ENCODE measurements around the gene ALOXE3. TPM values are rescaled to one million over a fixed set of nuclear protein-coding genes. Genes with fewer than 3 reads are reported as not detected.

ALOXE3 gene
- total RNA-seq, 6 donors from 2014 or later, result not detected

DNA sequence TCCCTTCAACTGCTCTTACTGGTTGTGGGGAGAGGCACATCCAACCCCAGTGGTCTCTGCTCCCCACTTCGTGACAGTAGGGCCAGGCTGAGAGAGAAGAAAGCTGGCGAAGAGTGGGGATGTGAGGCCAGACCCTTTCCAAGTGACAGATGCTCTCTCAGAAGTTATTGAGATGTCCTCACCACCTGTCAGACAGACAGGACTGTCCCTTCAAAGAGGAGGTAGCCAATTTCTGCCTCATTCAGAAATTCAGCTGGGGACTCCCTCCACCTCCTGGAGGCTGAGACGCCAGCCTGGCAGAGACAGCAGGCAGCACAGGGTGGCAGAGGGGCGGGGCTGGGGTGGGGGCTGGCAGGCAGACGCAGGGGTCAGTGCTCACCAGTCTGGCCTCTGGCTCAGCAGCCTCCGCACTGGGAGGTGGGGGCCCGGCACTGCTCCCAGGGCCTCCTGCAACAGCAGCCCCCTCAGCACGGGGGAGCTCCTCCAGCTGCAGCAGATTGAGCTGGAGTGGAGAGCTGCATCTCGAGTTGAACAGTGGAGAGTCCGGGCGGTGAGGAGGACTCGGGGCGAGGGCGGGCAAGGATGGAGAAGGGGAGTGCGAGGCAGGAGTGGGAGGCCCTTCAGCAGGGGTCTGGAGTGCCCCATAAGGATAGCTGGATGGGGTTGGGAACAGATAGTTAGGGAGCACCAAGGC, 24.7 kb upstream of the ALOXE3 start:
- WGBS, 2 donors, result 89 to 91% methylated on average over 12 to 15 of the region's 15 CpGs
- Histone ChIP-seq H3K27me3 (no peaks in the 10 kb centered on the region), H3K27ac (peak overlapping the region in 3 of 4 donors; percentile 23 to 56 (median 54)), H3K4me3 (no peak overlapping the region), H3K9me3 (no peaks in the 10 kb centered on the region), H3K36me3 (peaks cover 74 to 88% (median 87%) of the 10 kb centered on the region in 4 donors), H3K4me1 (peaks cover 14 to 46% (median 28%) of the 10 kb centered on the region in 4 donors)
- peak in 1 of 2 donors; percentile 80 for DNase-seq
- ATAC-seq (ENCODE audit: low FRiP score in 2 of 2), result no peak
- TF ChIP-seq CTCF (IDR thresholded peaks at IDR 0.05), result no peak
- TF ChIP-seq POLR2AphosphoS5 (IDR thresholded peaks at IDR 0.05), result peak in 1 of 2 donors; percentile 9

- Histone ChIP-seq H3K9me3 (no peaks in the 10 kb centered on the region), H3K27ac (peak overlapping the region in 2 of 4 donors; percentile 54 to 56), H3K36me3 (peaks cover 67 to 81% (median 80%) of the 10 kb centered on the region in 4 donors), H3K4me1 (peaks cover 16 to 48% (median 29%) of the 10 kb centered on the region in 4 donors), H3K27me3 (no peaks in the 10 kb centered on the region), H3K4me3 (no peak overlapping the region)
- peak in 1 of 2 donors; percentile 75 for DNase-seq
- 89 to 91% methylated on average over 11 to 23 of the region's 23 CpGs for WGBS, 2 donors
- no peak for ATAC-seq (ENCODE audit: low FRiP score in 2 of 2)
- TF ChIP-seq CTCF (IDR thresholded peaks at IDR 0.05) (no peak), EP300 (IDR thresholded peaks at IDR 0.05) (no peak), POLR2AphosphoS5 (IDR thresholded peaks at IDR 0.05) (no peak), POLR2A (IDR thresholded peaks at IDR 0.05) (no peak)
These were observed 24.0 kb upstream of the ALOXE3 start for GRCh38 chr17:8142158-8142886.

GRCh38 chr17:8141741-8142140, 23.4 kb upstream of the ALOXE3 start:
- Histone ChIP-seq H3K27me3 (no peaks in the 10 kb centered on the region), H3K27ac (no peak overlapping the region)
- DNase-seq, result peak in 1 of 2 donors; percentile 37

GRCh38 chr17:8141045-8141444, 22.7 kb upstream of the ALOXE3 start:
- Histone ChIP-seq H3K9me3 (no peaks in the 10 kb centered on the region), H3K4me3 (no peak overlapping the region), H3K4me1 (peaks cover 16 to 42% (median 27%) of the 10 kb centered on the region in 4 donors), H3K27ac (peak overlapping the region in 2 of 4 donors; percentile 84 to 87), H3K36me3 (peaks cover 54 to 69% (median 67%) of the 10 kb centered on the region in 4 donors), H3K27me3 (no peaks in the 10 kb centered on the region)
- TF ChIP-seq CTCF (IDR thresholded peaks at IDR 0.05), result no peak
- TF ChIP-seq POLR2A (IDR thresholded peaks at IDR 0.05), result no peak
- no peak for TF ChIP-seq EP300 (IDR thresholded peaks at IDR 0.05)
- peak in 1 of 2 donors; percentile 6 for TF ChIP-seq POLR2AphosphoS5 (IDR thresholded peaks at IDR 0.05)
- DNase-seq (peak in 1 of 2 donors; percentile 70), ATAC-seq (ENCODE audit: low FRiP score in 2 of 2) (no peak)
- WGBS, 2 donors, result 90 to 94% methylated on average over 6 to 7 of the region's 7 CpGs

More at GRCh38 chr17:8141741-8142140, 23.4 kb upstream of the ALOXE3 start:
- Histone ChIP-seq H3K4me3 (no peak overlapping the region), H3K4me1 (peaks cover 16 to 43% (median 27%) of the 10 kb centered on the region in 4 donors), H3K36me3 (peaks cover 61 to 76% (median 74%) of the 10 kb centered on the region in 4 donors), H3K9me3 (no peaks in the 10 kb centered on the region)
- no peak for ATAC-seq (ENCODE audit: low FRiP score in 2 of 2)
- TF ChIP-seq EP300 (IDR thresholded peaks at IDR 0.05) (no peak), CTCF (IDR thresholded peaks at IDR 0.05) (no peak), POLR2AphosphoS5 (IDR thresholded peaks at IDR 0.05) (no peak), POLR2A (IDR thresholded peaks at IDR 0.05) (no peak)
- 89 to 92% methylated on average over 11 of the region's 11 CpGs for whole genome bisulfite sequencing, 2 donors

Measured in upper lobe of left lung (tissue), 6 donors.